ENCODE data around the gene PDE4D.

The PDE4D gene

DNA sequence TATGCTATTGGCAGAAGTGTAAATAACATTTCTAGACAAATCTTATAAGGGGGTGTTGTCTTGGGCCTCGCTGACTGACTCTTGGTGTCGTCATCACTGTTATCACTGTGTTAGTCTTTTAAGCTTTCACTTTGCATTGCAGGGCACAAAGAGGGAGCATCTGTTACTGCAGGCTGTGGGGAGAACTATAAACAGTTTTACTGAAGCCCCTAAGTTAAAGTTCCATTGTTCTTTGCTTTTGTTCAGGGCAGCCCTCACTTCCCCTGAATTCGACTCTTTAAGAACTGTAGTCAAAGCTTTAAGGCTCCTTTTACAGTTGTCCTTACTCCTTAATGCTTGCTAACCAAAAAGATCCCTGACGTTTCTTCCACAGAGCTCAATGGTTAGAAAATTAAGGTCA, 705.7 kb downstream of the PDE4D start:
- no peak for DNase-seq

DNA sequence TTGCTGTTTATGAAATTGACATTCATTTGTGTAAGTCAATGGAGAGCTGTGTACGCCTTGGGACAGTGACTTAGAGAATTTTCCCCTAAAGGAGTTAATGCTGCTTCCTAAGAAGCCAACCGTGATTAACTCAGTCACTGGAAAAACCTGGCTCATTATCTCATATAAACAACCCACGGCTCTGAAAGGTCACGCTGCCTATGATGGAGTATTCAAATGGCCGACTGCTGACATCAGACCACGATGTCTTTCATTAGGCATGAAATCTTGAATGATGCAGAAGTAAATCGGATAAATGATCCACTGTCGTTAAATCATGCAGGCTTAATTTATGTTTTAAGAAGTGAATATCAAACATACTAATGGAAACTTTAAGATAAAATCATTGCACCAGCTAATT, 706.9 kb downstream of the PDE4D start:
- DNase-seq, result no peak

DNA sequence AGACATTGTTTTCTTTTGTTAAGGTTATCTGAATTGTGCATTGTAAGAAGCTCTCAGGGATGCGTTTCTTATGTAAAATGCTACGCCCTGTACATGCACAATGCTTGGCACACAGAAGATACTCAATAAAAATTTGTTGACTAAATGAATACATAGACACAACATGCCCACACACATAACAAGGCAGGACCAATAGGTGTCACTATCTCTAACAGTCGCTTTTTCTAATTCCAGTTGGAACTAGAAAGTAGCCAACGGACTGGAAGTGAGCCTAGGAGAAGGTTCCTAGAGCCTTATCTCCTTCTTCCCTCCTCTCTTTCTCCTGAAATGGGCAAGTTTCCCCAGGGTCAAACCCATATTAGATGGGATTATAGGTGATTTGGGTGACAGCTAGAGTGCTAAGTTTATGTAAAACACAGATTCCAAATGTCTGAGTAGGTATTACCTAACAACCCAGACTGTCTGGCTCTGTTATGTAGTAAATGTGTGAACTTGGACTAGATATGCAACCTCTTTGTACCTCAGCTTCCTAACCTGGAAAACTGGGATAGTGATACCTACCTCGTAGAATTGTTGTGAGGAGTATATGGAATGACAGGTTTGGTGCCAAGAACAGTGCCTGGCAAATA, 707.7 kb downstream of the PDE4D start:
- DNase-seq, result no peak

GRCh38 chr5:59184769-59185168, 708.8 kb downstream of the PDE4D start:
- DNase-seq, result no peak

DNA sequence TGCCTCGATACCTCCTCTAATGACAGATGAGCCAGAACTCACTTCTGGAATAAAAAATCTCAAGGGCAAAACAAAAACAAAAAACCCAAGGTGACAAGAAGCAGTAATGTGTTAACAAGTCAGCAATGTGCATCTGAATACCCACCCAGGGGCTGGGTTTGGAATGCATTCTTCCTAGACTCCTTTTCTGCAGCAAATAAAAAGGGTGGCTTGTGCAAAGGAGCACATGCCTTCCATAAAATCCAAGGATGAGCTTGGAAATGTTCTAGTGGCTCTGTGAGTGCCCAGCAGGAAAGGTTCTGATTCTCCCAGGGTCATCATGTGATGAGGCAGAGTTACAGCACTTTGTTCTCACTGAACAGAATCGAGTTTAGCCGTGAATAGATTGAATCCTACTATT, 710.8 kb downstream of the PDE4D start:
- no peak for DNase-seq

- no peak for DNase-seq
Observed at GRCh38 chr5:59180515-59180914, 713.0 kb downstream of the PDE4D start.

GRCh38 chr5:59179704-59180103, 713.8 kb downstream of the PDE4D start:
- no peak for DNase-seq

DNA sequence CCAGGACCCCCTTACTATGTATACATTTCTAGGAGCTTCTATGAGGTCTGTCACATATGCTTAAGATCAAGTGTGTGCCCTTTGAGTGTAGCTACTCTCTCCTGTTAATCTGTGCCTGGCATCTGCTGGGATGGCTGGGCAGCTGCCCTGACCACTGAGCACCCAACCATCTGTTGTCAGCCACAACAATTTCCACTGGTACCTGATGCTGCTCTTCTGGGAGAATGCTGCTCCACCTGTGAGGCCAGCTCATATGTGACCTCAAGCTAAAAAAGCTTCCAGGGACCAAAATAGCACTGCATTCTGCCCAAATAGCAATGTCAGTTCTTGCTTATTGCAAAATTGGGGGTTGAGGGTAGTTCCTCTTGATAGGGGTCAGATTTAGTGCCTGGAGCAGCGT, 715.0 kb downstream of the PDE4D start:
- no peak for DNase-seq

GRCh38 chr5:59178071-59178470, 715.5 kb downstream of the PDE4D start:
- DNase-seq, result no peak

DNA sequence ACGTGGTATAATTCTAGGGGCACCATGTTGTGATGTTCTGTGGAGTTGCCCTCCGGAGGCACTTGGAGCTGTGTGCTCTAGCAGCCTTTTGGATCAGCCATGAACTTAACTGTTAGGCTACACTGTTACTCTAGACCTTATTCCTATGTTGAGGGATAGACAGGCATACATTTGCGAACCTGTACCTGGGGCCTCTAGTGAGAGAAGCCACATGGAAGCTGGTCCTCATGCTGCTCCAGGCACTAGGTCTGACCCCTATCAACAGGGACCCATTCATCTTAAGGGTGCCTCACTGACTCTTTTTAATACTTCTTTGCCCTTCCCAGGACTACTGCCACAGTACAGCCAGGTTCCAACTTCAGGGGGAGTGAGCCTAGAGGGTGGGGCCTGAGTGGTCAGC, 715.9 kb downstream of the PDE4D start:
- DNase-seq, result no peak

DNA sequence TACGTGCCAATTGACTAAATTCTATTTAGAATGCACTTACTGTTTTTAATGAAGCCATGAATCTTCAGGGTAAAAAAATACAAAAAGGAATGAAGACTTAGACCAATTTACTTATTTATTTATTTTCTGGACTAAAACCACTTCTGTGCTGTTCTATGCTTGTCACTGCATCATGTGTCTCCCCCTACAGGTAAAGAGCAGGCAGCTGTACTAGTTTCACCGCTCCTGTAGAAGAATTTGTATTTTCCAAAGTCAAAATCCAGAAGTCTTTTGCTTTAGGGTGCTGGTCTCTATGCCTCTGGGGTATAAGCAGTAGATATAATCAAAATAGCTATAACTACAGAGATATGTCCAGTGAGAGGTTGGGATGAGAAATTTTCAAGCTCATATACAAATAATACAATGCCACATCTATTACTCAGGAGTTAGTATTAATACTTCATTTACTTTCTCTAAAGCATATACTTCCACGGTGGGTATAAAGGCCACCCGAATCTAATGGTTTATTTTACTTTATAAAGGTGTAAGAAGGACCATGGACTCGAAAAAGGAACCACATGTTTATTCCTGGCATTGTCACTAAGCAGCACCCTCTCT, 719.2 kb downstream of the PDE4D start:
- peak; percentile 29 for DNase-seq

DNA sequence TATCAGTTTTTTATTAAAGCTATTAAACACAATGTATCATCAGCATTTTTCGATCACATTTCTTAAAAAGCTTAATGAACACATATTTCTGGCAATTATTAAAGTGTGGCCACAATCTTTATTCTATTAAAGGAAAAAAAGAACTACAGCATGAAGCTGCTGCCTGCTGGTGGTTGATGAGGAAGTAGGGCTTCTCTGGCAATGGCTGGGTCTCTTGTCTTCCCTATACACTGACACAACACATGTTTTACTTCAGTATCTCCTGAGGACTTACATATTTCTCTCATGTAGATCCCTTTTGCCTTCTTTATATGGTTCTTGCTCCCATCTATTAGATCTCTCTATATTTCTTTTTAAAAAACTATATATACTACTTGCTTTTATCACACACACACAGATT, 719.9 kb downstream of the PDE4D start:
- DNase-seq, result no peak

DNA sequence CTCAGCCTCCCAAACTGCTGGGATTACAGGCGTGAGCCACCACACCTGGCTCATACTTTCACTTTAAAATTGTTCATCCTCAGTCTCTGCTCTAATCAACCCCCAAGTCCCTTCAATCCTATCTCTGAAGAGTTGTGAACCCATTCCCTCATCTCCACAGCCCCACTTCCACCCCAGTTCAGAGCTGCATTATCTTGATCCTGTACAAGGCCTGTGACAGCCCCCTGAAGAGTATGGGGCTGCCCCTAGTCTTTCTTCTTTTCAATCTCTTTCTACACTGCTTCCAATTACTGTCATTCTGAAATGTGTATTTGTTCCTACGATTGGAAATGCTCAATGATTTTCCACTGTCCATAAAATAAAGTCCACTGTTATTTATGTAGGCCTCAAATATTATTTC, 722.4 kb downstream of the PDE4D start:
- DNase-seq, result no peak

DNA sequence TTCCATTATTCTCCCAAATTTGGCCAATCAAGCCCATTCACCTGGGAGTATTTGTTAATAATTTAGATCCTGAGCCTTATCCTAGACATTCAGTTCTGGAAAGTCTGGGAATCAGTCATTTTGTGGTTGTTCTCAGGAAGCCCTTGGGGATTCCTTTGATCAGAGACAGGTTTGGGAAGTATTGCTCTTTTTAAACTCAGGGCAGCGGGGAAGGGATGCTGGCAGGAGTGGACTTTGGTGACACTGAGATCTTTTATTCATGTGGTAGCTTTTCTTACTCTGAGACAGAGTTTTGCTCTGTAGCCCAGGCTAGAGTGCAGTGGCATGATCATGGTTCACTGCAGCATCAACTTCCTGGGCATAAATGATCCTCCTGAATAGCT, 723.8 kb downstream of the PDE4D start:
- no peak for DNase-seq

GRCh38 chr5:59169081-59169767, 724.3 kb downstream of the PDE4D start:
- DNase-seq, result no peak

DNA sequence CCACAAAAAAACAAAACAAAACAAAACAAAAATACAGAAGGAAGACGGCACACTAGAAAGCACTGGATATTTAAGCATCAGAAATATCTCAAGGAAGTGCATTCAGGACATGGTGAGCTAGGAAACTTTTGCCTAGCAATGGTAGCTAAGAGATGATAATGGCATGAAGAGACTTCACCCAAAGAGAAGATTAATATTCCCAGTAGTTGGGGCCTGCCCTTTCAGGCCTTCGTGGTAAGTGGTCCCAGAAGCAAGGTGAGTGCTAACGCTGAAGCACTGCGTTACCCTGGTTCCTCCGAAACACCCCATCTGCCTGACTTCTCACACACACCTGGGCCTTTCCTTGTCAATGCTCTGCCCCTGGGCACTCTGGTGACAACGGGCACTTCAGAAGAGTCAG, 725.5 kb downstream of the PDE4D start:
- no peak for DNase-seq

DNA sequence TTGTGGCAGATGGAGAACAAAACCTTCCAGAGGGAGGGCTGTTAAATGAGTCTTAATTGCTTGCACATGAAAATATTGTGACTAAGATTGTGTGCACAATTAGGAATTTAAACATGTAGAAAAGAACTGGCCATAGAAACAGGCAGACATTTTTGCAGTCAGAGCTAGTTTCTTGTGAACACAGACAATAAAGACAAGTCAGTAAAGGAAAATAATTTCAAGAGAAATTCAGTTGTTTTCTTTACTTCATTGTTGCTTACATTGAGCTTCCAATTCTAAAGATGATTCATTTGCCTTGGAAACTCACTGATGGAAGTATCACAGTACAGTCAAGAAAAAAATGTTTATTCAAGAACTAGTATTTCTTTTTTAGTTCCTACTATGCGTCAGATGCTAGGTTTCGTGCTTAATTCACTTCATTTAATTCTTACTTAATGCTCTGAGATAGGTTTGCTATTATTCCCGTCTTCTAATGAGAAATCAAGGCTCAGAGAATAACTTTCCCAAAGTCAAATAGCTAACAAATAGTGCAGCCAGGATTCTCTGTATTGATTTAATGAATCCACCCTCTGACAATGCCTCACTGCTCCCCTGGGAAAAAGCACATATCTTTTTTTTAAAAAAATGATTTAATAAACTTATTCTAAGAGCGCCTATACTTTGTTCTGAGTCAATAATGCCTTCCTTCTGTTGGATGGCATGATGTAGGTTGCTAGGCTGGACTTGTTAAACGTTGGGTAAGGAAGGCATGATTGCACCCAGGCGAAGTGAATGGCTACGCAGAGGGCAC, 729.3 kb downstream of the PDE4D start:
- no peak for DNase-seq

- no peak for DNase-seq
Observed at GRCh38 chr5:59161221-59162105, 732.1 kb downstream of the PDE4D start.

DNA sequence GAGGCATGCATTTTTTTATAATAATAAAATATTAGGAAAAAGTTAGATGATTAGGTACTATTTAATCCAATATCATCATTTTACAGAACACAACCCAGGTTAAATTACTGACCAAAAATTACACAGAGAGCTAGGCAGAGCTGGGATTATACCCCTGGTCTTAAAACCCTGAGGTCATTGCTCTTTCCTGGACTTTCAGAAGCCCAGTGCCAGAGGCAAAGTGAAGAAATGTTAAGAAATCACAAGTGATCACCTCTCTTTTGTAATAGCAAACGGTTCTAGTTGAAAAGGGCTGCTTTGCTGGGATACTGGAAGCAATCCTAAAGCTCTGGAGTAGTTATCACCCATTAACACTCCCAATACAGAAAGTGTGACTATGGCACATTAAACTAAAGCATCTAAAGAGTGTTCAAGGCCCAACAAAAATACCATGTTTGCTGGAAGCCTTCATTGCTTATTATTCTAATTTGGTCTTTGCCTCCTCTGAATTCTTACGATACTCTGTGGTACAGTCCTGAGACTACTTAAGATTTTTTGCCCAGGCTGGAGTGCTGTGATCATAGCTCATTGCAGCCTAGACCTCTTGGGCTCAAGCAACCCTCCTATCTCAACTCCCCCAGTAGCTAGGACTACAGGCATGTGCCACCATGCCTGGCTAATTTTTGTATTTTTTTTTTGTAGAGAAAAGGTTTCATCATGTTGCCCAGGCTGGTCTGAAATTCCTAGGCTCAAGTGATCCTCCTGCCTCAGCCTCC, 734.7 kb downstream of the PDE4D start:
- DNase-seq, result no peak

DNA sequence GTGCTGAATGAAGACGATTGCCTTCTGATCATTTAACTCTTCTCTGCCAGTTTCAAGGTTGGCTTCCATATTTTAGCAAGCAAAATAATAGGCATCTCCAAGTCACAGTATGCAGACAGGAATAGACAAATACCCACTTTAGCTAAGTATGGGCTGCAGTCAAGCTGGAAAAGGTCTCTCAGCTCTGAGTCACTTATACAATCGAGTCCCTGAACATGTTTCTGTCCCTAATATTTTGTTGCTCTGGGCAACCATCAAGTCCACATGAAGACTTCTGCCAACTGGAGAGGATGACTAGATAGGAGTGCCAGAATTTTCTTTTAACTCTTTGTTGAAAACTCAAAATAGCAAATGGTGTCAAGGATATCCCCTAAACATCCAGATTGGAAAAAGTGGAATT, 735.4 kb downstream of the PDE4D start:
- DNase-seq, result no peak

GRCh38 chr5:59157068-59157467, 736.5 kb downstream of the PDE4D start:
- DNase-seq, result no peak

- DNase-seq, result no peak
Observed at GRCh38 chr5:59152701-59153245, 740.8 kb downstream of the PDE4D start.

Measured in NCI-H226 (cell line).